Measurements from ENCODE around the gene STOML2.
A peak's percentile ranks its signal among the peaks of the same experiment; 100 is the strongest.

Gene STOML2

GRCh38 chr9:35112257-35113020, 9.5 kb upstream of the STOML2 start:
- no peak overlapping the region for H3K4me3 ChIP-seq (ENCODE audit: control insufficient read depth, low read depth, low read length)
- TF ChIP-seq CTCF (conservative IDR thresholded peaks at IDR 0.05; ENCODE audit: control insufficient read depth, insufficient read depth, low read depth, low read length), result no peak
- DNase-seq (ENCODE audit: low read depth), result peak; percentile 84

DNA sequence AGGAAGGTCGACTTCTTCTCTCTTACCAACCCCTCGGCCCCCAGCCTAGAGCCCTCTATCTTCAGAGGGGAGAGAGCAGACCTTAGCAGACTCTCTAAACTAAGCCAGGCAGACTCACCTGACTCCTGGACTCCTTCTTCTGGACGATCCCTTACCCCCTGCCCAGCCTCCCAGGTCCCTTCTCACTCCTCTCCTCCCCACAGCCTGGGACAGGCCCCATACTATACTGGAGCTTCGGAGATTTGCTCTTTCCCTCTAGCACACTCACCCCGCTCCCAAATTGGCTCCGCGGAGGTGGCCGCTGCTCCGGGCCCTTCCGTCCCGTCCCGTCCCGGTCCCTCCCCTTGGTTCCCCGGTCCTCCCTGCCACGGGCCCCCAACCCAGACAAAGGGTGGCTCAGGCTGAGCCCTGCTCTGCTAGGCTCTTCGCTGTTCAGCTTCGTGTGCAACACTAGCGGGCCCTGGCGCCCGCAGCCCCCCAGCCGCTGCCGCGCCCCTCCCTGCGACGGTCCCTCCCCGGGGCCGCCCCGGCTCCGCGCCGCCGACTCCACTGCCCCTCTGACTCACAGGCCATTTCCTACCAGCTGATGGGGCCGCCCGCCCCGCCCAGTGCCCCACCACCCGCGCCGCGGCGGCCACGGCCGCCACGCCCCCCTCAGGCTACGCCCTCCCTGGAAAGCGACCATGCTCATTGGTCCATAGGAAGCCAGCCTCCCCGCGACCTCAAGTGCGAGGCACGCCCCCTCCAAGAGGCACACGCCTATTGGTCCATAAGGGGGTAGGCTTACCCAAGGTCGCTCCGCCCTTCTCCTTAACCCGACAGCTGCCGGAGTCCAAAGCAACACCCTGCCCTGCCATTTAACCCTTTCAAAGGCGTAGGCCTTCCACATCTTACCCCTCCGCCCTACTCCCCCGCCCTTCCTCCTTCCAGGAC, 8.3 kb upstream of the STOML2 start:
- peak; percentile 99 for DNase-seq (ENCODE audit: low read depth)
- peak overlapping the region; percentile 79 for H3K4me3 ChIP-seq (ENCODE audit: control insufficient read depth, low read depth, low read length)
- no peak for TF ChIP-seq CTCF (conservative IDR thresholded peaks at IDR 0.05; ENCODE audit: control insufficient read depth, insufficient read depth, low read depth, low read length)

DNA sequence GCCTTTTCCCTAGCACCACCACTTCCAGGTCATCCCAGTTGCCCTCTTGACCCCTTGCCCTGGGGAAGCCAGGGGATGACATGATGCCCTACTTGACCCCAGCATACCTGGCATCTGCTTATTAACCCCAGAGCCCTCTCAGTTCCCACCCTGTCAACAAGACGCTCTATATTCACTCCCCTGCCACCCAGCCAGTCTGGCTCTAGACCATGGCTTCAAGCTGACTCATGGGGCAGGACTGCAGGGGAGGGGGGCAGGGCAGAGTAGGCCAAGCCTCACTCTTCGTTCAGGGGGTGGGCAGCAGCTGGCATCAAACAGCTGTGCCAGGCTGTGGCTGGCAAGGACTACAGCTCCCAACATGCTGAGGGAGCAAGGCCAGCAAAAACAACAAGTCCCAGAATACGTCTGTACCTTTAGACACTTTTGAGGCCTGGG, 7.4 kb upstream of the STOML2 start:
- DNase-seq (ENCODE audit: low read depth), result peak; percentile 40
- TF ChIP-seq CTCF (conservative IDR thresholded peaks at IDR 0.05; ENCODE audit: control insufficient read depth, insufficient read depth, low read depth, low read length), result no peak
- H3K4me3 ChIP-seq (ENCODE audit: control insufficient read depth, low read depth, low read length), result peak overlapping the region; percentile 79

- DNase-seq (ENCODE audit: low read depth), result no peak
- no peak overlapping the region for H3K4me3 ChIP-seq (ENCODE audit: control insufficient read depth, low read depth, low read length)
- no peak for TF ChIP-seq CTCF (conservative IDR thresholded peaks at IDR 0.05; ENCODE audit: control insufficient read depth, insufficient read depth, low read depth, low read length)
Observed at GRCh38 chr9:35108946-35109575, 6.1 kb upstream of the STOML2 start.

GRCh38 chr9:35108461-35108860, 5.5 kb upstream of the STOML2 start:
- H3K4me3 ChIP-seq (ENCODE audit: control insufficient read depth, low read depth, low read length), result no peak overlapping the region
- no peak for TF ChIP-seq CTCF (conservative IDR thresholded peaks at IDR 0.05; ENCODE audit: control insufficient read depth, insufficient read depth, low read depth, low read length)
- no peak for DNase-seq (ENCODE audit: low read depth)
